OCI-LY1 (cell line): Measurements from ENCODE around the gene SDHA.
"Not testable (repeated sequence)": the region's sequence is repeated elsewhere in the genome, so short reads cannot be mapped to it uniquely, and the experiment has no call there.

Experiments
- H2AFZ ChIP-seq: fragments of 200-600 bp; sonication (generic), shearing (Covaris generic); 2 replicates; pipeline ENCODE4 v1.6.0; 2014; ENCODE audit warnings: antibody characterized with exemption, mild to moderate bottlenecking, low read length
- H3F3A ChIP-seq: fragments of 200-600 bp; sonication (generic), shearing (Covaris generic); 2 replicates; pipeline ENCODE4 v1.6.0; 2014; ENCODE audit warnings: mild to moderate bottlenecking, antibody characterized with exemption, low read length, moderate library complexity; ENCODE audit not compliant: insufficient read depth
- H3K27ac ChIP-seq: fragments of 200-600 bp; sonication (generic); 2 replicates; pipeline ENCODE4 v1.5.1; 2014; ENCODE audit warnings: low read length, mixed run types, mild to moderate bottlenecking, low read depth; ENCODE audit not compliant: poor library complexity, severe bottlenecking
- H3K27me3 ChIP-seq: fragments of 200-600 bp; sonication (generic); 2 replicates; pipeline ENCODE4 v1.6.0; 2014; ENCODE audit warnings: antibody characterized with exemption, mild to moderate bottlenecking, low read length, moderate library complexity; ENCODE audit not compliant: insufficient read depth
- H3K36me3 ChIP-seq: fragments of 200-600 bp; sonication (generic); 2 replicates; pipeline ENCODE4 v1.6.1; 2014; ENCODE audit warnings: mild to moderate bottlenecking, antibody characterized with exemption, low read length, moderate library complexity, mixed read lengths; ENCODE audit not compliant: insufficient read depth
- H3K4me1 ChIP-seq: fragments of 200-600 bp; sonication (generic); 2 replicates; pipeline ENCODE4 v1.5.1; 2014; ENCODE audit warnings: mild to moderate bottlenecking, low read length, moderate library complexity; ENCODE audit not compliant: insufficient read depth, severe bottlenecking
- H3K4me2 ChIP-seq: fragments of 200-600 bp; sonication (generic), shearing (Covaris generic); 2 replicates; pipeline ENCODE4 v1.6.1; 2014; ENCODE audit warnings: low read length
- H3K4me3 ChIP-seq: fragments of 200-600 bp; sonication (generic); 2 replicates; pipeline ENCODE4 v1.5.1; 2014; ENCODE audit warnings: low read length, low read depth, mild to moderate bottlenecking, mixed read lengths; ENCODE audit not compliant: poor library complexity, severe bottlenecking
- H3K79me2 ChIP-seq: fragments of 200-600 bp; shearing (Covaris generic); 2 replicates; pipeline ENCODE4 v1.6.1; 2016; ENCODE audit warnings: mixed run types, low read length, mixed read lengths; ENCODE audit not compliant: insufficient read depth
- H3K9ac ChIP-seq: fragments of 200-600 bp; sonication (generic), shearing (Covaris generic); 2 replicates; pipeline ENCODE4 v1.6.1; 2014; ENCODE audit warnings: mild to moderate bottlenecking, low read length, mixed read lengths
- H3K9me2 ChIP-seq: fragments of 200-600 bp; sonication (generic), shearing (Covaris generic); 2 replicates; pipeline ENCODE4 v1.6.1; 2014; ENCODE audit warnings: low read depth, mild to moderate bottlenecking, low read length, mixed read lengths
- H3K9me3 ChIP-seq: fragments of 200-600 bp; shearing (Covaris generic); 2 replicates; pipeline ENCODE4 v1.6.1; 2014; ENCODE audit warnings: low read length, mixed read lengths
- H4K20me1 ChIP-seq: fragments of 200-600 bp; sonication (generic), shearing (Covaris generic); 2 replicates; pipeline ENCODE4 v1.6.0; 2016; ENCODE audit warnings: mild to moderate bottlenecking, low read length; ENCODE audit not compliant: insufficient read depth
- EZH2 ChIP-seq: fragments of 200-600 bp; sonication (generic), shearing (Covaris generic); IDR thresholded peaks from 2 replicates; pipeline ENCODE4 v1.8.0; 2017; ENCODE audit warnings: borderline replicate concordance, mixed run types, mild to moderate bottlenecking, antibody characterized with exemption, low read length, moderate library complexity, mixed read lengths
- TF ChIP-seq, protein P1 (sequence below): fragments of 200-600 bp; sonication (generic), shearing (Covaris generic); IDR thresholded peaks from 2 replicates; pipeline ENCODE4 v1.5.1; 2017; ENCODE audit warnings: mild to moderate bottlenecking, antibody characterized with exemption, low read length, moderate library complexity, mixed read lengths

Gene SDHA

DNA sequence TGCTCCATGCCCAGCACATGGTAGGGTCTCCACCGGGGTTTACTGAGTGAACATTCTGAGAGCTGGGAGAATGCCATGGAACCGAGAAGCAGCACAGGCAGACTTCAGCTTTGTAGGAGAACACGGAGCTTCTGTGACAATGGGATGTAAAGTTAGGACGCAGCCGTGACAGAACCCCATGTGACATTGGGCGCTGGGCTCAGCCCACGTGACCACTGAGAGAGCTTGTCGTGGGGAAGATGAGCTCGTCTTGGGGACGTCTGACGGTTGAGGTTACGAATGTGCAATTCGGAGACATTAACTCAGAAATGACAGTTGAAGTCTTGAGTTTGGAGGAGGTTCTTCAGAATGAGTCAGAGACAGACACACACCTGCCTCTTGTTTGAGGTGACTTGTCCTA is 13.5 kb downstream of the SDHA start:
- Histone ChIP-seq H3K27me3 (no peaks in the 10 kb centered on the region), H4K20me1 (no peaks in the 10 kb centered on the region), H3K4me1 (no peaks in the 10 kb centered on the region), H3K36me3 (peaks cover 91% of the 10 kb centered on the region), H3F3A (no peaks in the 10 kb centered on the region), H2AFZ (no peak overlapping the region), H3K9me3 (no peaks in the 10 kb centered on the region), H3K9ac (no peak overlapping the region), H3K79me2 (no peaks in the 10 kb centered on the region), H3K27ac (no peak overlapping the region), H3K4me2 (no peak overlapping the region), H3K9me2 (no peaks in the 10 kb centered on the region), H3K4me3 (no peak overlapping the region)
- TF ChIP-seq, protein P1, sequence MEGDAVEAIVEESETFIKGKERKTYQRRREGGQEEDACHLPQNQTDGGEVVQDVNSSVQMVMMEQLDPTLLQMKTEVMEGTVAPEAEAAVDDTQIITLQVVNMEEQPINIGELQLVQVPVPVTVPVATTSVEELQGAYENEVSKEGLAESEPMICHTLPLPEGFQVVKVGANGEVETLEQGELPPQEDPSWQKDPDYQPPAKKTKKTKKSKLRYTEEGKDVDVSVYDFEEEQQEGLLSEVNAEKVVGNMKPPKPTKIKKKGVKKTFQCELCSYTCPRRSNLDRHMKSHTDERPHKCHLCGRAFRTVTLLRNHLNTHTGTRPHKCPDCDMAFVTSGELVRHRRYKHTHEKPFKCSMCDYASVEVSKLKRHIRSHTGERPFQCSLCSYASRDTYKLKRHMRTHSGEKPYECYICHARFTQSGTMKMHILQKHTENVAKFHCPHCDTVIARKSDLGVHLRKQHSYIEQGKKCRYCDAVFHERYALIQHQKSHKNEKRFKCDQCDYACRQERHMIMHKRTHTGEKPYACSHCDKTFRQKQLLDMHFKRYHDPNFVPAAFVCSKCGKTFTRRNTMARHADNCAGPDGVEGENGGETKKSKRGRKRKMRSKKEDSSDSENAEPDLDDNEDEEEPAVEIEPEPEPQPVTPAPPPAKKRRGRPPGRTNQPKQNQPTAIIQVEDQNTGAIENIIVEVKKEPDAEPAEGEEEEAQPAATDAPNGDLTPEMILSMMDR, result no peak
- TF ChIP-seq EZH2, result no peak

DNA sequence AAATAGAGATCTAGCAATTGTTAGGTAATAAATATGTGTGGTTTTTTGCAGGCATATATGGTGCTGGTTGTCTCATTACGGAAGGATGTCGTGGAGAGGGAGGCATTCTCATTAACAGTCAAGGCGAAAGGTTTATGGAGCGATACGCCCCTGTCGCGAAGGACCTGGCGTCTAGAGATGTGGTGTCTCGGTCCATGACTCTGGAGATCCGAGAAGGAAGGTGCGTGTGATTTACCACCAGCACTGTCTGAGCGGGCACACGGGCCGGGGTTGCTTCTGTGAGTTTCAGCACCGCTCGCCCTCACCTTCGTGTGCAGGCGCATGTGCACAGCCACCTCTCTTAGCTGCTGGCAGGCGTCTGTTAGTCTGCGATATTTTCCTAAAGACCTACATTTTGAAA is 15.3 kb downstream of the SDHA start:
- not testable (repeated sequence) for H3K9ac ChIP-seq, H3K27me3 ChIP-seq, H3K4me3 ChIP-seq, H3K4me2 ChIP-seq, H3K79me2 ChIP-seq, H2AFZ ChIP-seq, H3K9me3 ChIP-seq, H3K9me2 ChIP-seq, H4K20me1 ChIP-seq, H3F3A ChIP-seq, H3K27ac ChIP-seq, H3K4me1 ChIP-seq
- peaks cover 91% of the 10 kb centered on the region for H3K36me3 ChIP-seq

DNA sequence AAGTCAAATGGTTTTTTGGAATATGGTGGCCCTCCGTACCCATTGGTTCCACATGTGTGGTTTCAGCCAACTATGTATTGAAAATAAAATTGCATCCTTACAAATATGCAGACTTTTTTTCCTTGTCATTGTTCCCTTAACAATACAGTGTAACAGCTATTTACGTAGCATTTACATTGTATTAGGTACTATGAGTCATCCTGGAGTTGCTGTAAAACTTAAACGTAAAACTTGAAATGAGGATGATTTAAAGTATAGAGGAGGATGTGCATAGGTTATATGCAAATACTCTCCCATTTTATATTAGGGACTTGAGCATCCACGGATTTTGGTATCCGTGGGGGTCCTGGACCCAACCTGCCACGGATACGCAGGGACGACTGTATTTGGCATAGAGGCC is 16.3 kb downstream of the SDHA start:
- H3K27ac ChIP-seq, result no peak overlapping the region
- H3K9me2 ChIP-seq, result no peaks in the 10 kb centered on the region
- peaks cover 89% of the 10 kb centered on the region for H3K36me3 ChIP-seq
- TF ChIP-seq, protein P1, result no peak
- TF ChIP-seq EZH2, result no peak
- H4K20me1 ChIP-seq, result no peaks in the 10 kb centered on the region
- H3K9me3 ChIP-seq, result no peaks in the 10 kb centered on the region
- no peaks in the 10 kb centered on the region for H3K4me1 ChIP-seq
- no peak overlapping the region for H3K9ac ChIP-seq
- no peak overlapping the region for H2AFZ ChIP-seq
- H3K4me2 ChIP-seq, result no peak overlapping the region
- H3K79me2 ChIP-seq, result no peaks in the 10 kb centered on the region
- H3K4me3 ChIP-seq, result no peak overlapping the region
- H3K27me3 ChIP-seq, result no peaks in the 10 kb centered on the region
- H3F3A ChIP-seq, result no peaks in the 10 kb centered on the region

DNA sequence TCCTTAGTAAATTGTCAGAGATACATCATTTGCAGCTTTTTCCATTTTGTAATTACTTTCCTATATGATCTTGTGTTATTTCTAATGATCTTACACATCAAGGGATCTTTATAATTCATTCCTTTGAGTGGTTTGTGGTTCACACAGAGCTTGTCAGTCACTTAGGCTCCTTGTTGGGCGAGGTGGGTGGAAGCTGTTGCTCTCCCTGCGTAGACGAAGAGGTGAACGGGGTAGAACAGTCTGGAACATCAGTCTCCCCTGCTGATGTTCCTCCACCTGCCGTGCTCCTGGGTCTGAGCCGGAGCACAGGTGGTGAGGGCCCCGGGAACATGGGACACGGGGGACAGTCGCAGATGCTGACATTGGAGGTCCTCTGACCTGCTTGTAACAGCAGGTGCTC is 17.4 kb downstream of the SDHA start:
- H3K4me1 ChIP-seq, H3K4me3 ChIP-seq, H3K27me3 ChIP-seq, H3K9me3 ChIP-seq, H3K4me2 ChIP-seq, H2AFZ ChIP-seq, H3K9me2 ChIP-seq, H3K79me2 ChIP-seq, H3K9ac ChIP-seq, H3F3A ChIP-seq, H4K20me1 ChIP-seq, H3K27ac ChIP-seq: not testable (repeated sequence)
- peaks cover 89% of the 10 kb centered on the region for H3K36me3 ChIP-seq

DNA sequence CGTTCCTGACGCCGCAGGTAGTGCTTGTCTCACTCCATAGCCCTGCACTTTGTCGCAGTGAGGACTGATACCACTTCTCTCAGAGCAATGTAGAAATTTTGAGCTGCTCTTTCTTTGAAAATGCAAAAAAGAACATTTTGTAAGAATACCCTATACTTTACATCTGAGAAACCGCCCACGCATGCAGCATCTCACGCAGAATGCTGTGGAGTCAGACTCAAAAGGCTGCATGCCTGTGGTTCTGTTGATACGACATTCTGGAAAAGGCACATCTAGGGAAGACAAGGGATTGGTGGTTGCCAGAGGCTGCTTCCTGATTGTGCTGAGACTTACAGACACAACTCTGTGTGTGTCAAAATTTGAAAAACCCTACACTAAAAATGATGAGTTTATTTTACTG is 19.8 kb downstream of the SDHA start:
- H3K36me3 ChIP-seq, result peaks cover 91% of the 10 kb centered on the region

DNA sequence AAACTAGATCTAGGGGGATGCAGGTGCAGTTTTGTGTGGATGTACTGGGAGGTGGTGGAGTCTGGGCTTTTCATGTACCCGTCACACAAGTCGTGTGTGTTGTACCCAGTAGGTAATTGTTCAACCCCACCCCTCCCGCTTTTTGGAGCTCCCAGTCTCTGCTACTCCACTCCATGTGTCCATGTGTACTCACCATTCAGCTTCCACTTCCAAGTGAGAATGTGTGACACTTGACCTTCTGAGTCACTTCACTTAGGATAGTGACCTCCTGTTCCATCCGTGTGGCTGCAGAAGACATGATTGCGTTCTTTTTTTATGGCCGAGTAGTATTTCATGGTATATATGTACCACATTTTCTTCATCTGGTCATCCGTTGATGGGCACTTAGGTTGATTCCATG is 22.4 kb downstream of the SDHA start:
- H3K36me3 ChIP-seq, result peaks cover 93% of the 10 kb centered on the region
- not testable (repeated sequence) for H3K9me2 ChIP-seq, H3K4me3 ChIP-seq, H3K4me2 ChIP-seq, H3F3A ChIP-seq, H3K27me3 ChIP-seq, H3K4me1 ChIP-seq, H2AFZ ChIP-seq, H3K27ac ChIP-seq, H3K9me3 ChIP-seq, H3K79me2 ChIP-seq, H4K20me1 ChIP-seq, H3K9ac ChIP-seq

More for the DNA sequence above, 19.8 kb downstream of the SDHA start:
- H3K4me3 ChIP-seq, H3K9me3 ChIP-seq, H3K4me2 ChIP-seq, H3K9ac ChIP-seq, H3K4me1 ChIP-seq, H3K9me2 ChIP-seq, H3K27ac ChIP-seq, H2AFZ ChIP-seq, H3F3A ChIP-seq, H4K20me1 ChIP-seq, H3K27me3 ChIP-seq, H3K79me2 ChIP-seq: not testable (repeated sequence)
